ENCODE measurements around the gene AKR1C4. TPM values are rescaled to one million over a fixed set of nuclear protein-coding genes. Genes with fewer than 3 reads are reported as not detected.
A peak's percentile ranks its signal among the peaks of the same experiment; 100 is the strongest.
"Not testable (repeated sequence)": the region's sequence is repeated elsewhere in the genome, so short reads cannot be mapped to it uniquely, and the experiment has no call there.

The AKR1C4 gene
- polyA plus RNA-seq, 2 of the 4 experiments (the other 2 are of a cell fraction) = 0.37 to 1.2 TPM

- no peak for TF ChIP-seq ZSCAN20 (CRISPR knock-in tag; IDR thresholded peaks at IDR 0.05)
These were observed 27.7 kb upstream of the AKR1C4 start (continued) for GRCh38 chr10:5168897-5169420.

DNA sequence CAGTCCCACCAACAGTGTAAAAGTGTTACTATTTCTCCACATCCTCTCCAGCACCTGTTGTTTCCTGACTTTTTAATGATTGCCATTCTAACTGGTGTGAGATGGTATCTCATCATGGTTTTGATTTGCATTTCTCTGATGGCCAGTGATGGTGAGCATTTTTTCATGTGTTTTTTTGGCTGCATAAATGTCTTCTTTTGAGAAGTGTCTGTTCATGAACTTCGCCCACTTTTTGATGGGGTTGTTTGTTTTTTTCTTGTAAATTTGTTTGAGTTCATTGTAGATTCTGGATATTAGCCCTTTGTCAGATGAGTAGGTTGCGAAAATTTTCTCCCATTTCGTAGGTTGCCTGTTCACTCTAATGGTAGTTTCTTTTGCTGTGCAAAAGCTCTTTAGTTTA is 21.1 kb upstream of the AKR1C4 start:
- FAIRE-seq; H3K27ac ChIP-seq; ATAC-seq; CTCF ChIA-PET; H3K9me3 ChIP-seq; H3K4me3 ChIP-seq; POLR2A ChIA-PET; H3K4me2 ChIP-seq; H3K4me1 ChIP-seq; DNase-seq (ENCODE audit: low read depth in 1 of 2, low spot score in 1 of 2): not testable (repeated sequence)
- WGBS (ENCODE audit: missing lambda C conversion rate) = 81% methylated on average over 3 of the region's 3 CpGs

- H3K27ac ChIP-seq; DNase-seq (ENCODE audit: low read depth in 1 of 2, low spot score in 1 of 2); CTCF ChIA-PET; H3K9me3 ChIP-seq; FAIRE-seq; ATAC-seq; POLR2A ChIA-PET; H3K4me3 ChIP-seq; H3K4me1 ChIP-seq; H3K4me2 ChIP-seq: not testable (repeated sequence)
- 97% methylated on average over 11 of the region's 12 CpGs for WGBS (ENCODE audit: missing lambda C conversion rate)
These were observed 16.1 kb upstream of the AKR1C4 start for GRCh38 chr10:5180503-5180902.

- ATAC-seq (no peak), FAIRE-seq (no peak), DNase-seq (ENCODE audit: low read depth in 1 of 2, low spot score in 1 of 2) (no peak)
- TF ChIP-seq ELK1 (IDR thresholded peaks at IDR 0.05; ENCODE audit: low read depth, low read length) = no peak
- no peak for TF ChIP-seq CEBPB (IDR thresholded peaks at IDR 0.05)
- TF ChIP-seq TFCP2L1 (CRISPR knock-in tag; IDR thresholded peaks at IDR 0.05) = no peak
- Histone ChIP-seq H3K4me2 (no peak overlapping the region), H3K4me3 (no peak overlapping the region), H3K4me1 (peaks cover 7% of the 10 kb centered on the region; the same call in 2 of the 3 replicates), H3K27ac (0 out of 6 replicates have a peak overlapping the region, but pooled peaks of 1 of the 2 experiments have one; percentile 21), H3K9me3 (no peaks in the 10 kb centered on the region)
- POLR2A ChIA-PET = no interaction called here
- whole genome bisulfite sequencing (ENCODE audit: missing lambda C conversion rate) = 56% methylated on average over 2 of the region's 2 CpGs
- CTCF ChIA-PET = no interaction called here
These were observed 12.7 kb upstream of the AKR1C4 start for GRCh38 chr10:5183923-5184322.

- ChIA-PET POLR2A (no interaction called here), CTCF (no interaction called here)
- Histone ChIP-seq H3K4me2 (no peak within 1 kb of the TSS), H3K4me3 (no peak within 1 kb of the TSS), H3K9me3 (no peaks in the 10 kb centered on the region), H3K4me1 (peaks cover 7% of the 10 kb centered on the region; the same call in 2 of the 3 replicates), H3K27ac (peak within 1 kb of the TSS in 1 of 2 experiments; percentile 21; a peak in 3 of 6 replicates)
- FAIRE-seq (no peak), ATAC-seq (no peak), DNase-seq (ENCODE audit: low read depth in 1 of 2, low spot score in 1 of 2) (no peak)
- 85% methylated on average over 5 of the region's 5 CpGs for WGBS (ENCODE audit: missing lambda C conversion rate)
- no peak for TF ChIP-seq ATOH8 (CRISPR knock-in tag; IDR thresholded peaks at IDR 0.05; ENCODE audit: low read depth)
- TF ChIP-seq MAZ (IDR thresholded peaks at IDR 0.05; ENCODE audit: borderline replicate concordance, low read depth, low read length) = no peak
- TF ChIP-seq, protein P1, sequence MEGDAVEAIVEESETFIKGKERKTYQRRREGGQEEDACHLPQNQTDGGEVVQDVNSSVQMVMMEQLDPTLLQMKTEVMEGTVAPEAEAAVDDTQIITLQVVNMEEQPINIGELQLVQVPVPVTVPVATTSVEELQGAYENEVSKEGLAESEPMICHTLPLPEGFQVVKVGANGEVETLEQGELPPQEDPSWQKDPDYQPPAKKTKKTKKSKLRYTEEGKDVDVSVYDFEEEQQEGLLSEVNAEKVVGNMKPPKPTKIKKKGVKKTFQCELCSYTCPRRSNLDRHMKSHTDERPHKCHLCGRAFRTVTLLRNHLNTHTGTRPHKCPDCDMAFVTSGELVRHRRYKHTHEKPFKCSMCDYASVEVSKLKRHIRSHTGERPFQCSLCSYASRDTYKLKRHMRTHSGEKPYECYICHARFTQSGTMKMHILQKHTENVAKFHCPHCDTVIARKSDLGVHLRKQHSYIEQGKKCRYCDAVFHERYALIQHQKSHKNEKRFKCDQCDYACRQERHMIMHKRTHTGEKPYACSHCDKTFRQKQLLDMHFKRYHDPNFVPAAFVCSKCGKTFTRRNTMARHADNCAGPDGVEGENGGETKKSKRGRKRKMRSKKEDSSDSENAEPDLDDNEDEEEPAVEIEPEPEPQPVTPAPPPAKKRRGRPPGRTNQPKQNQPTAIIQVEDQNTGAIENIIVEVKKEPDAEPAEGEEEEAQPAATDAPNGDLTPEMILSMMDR (IDR thresholded peaks at IDR 0.05) = no peak
These were observed 11.5 kb upstream of the AKR1C4 start, which contains the start of gene AKR1C8 for GRCh38 chr10:5184987-5185775. Gene AKR1C8, minus strand, starts transcription at chr10:5185150. Its CDS starts 46 bp downstream, at chr10:5185104.
